Lung (tissue), 12 donors: ENCODE measurements around the gene ERC2. TPM values are rescaled to one million over a fixed set of nuclear protein-coding genes. Genes with fewer than 3 reads are reported as not detected.

Source experiments
- ATAC-seq: fragments of 200-7000 bp; cut with Tn5 transposase; one replicate; pipeline ENCODE4 v1.9.1; 2020; ENCODE audit warnings: moderate number of reproducible peaks; ENCODE audit not compliant: insufficient read depth, low FRiP score
- DNase-seq, 3 donors: peaks; one replicate each; pipeline ENCODE4 v3.0.0-alpha.2; 2013 to 2017
- H3K27ac ChIP-seq, 2 donors: one replicate each; pipeline ENCODE4 v1.5.1; 2013; ENCODE audit warnings: mild to moderate bottlenecking in 2 of 2, moderate library complexity in 2 of 2, control low read depth in 1 of 2, inconsistent platforms in 1 of 2, low read depth in 1 of 2, low read length in 1 of 2
- H3K27me3 ChIP-seq, 3 donors: one replicate each; pipeline ENCODE4 v1.5.1; 2013; ENCODE audit warnings: low read length in 2 of 3; ENCODE audit not compliant: control insufficient read depth in 3 of 3, insufficient read depth in 3 of 3
- H3K36me3 ChIP-seq, 4 donors: one replicate each; pipeline ENCODE4 v1.5.1; 2013; ENCODE audit warnings: low read length in 4 of 4, mild to moderate bottlenecking in 1 of 4, moderate library complexity in 1 of 4; ENCODE audit not compliant: control insufficient read depth in 4 of 4, insufficient read depth in 4 of 4
- H3K4me1 ChIP-seq, 5 donors: one replicate each; pipeline ENCODE4 v1.5.1; 2013; ENCODE audit warnings: low read length in 5 of 5, mild to moderate bottlenecking in 2 of 5, moderate library complexity in 1 of 5; ENCODE audit not compliant: control insufficient read depth in 5 of 5, insufficient read depth in 5 of 5
- H3K4me3 ChIP-seq: one replicate; pipeline ENCODE4 v1.5.1; 2013; ENCODE audit warnings: mild to moderate bottlenecking, control low read depth, moderate library complexity
- H3K9ac ChIP-seq, 2 donors: one replicate each; pipeline ENCODE4 v1.5.1; 2013; ENCODE audit warnings: low read length in 2 of 2, control low read depth in 1 of 2; ENCODE audit not compliant: insufficient read depth in 1 of 2
- H3K9me3 ChIP-seq, 4 donors: one replicate each; pipeline ENCODE4 v1.5.1; 2013; ENCODE audit warnings: low read length in 3 of 4, mild to moderate bottlenecking in 1 of 4, moderate library complexity in 1 of 4; ENCODE audit not compliant: control insufficient read depth in 4 of 4, insufficient read depth in 3 of 4
- WGBS, 2 donors: extraction: QIAGEN DNeasy Blood & Tissue Kit; methylation state at CpG; one replicate each; pipeline ENCODE4 v1.1.7; 2013; 5-methylcytosine and 5-hydroxymethylcytosine counted together
- polyA plus RNA-seq, 2 donors: library from polyadenylated mRNA; stranded (reverse); fragments of 200-250 nt; gene quantifications; one replicate each; pipeline ENCODE4 v1.2.1, GENCODE V29; 2013
- total RNA-seq, 2 donors: library from RNA; depleted of rRNA in 1 of 2; stranded (reverse); fragments of >200 nt in 1 of 2; gene quantifications; one replicate each; pipeline ENCODE4 v1.2.1, GENCODE V29; 2014 to 2021
- TF ChIP-seq, protein P1 (sequence below): IDR thresholded peaks from 2 replicates; pipeline ENCODE4 v1.5.1; 2012; ENCODE audit warnings: mild to moderate bottlenecking; ENCODE audit errors: control extremely low read depth, extremely low read depth
- donor health status: control.
- donor health status: control.
- donor health status: Bipolar disorder and iron deficiency.
- donor health status: healthy.
- donor health status: DM: yes; HTN: yes; CAD: no.

Gene ERC2
- total and polyA plus RNA-seq, 4 donors: 0.20 to 3.5 (median 0.97) TPM

DNA sequence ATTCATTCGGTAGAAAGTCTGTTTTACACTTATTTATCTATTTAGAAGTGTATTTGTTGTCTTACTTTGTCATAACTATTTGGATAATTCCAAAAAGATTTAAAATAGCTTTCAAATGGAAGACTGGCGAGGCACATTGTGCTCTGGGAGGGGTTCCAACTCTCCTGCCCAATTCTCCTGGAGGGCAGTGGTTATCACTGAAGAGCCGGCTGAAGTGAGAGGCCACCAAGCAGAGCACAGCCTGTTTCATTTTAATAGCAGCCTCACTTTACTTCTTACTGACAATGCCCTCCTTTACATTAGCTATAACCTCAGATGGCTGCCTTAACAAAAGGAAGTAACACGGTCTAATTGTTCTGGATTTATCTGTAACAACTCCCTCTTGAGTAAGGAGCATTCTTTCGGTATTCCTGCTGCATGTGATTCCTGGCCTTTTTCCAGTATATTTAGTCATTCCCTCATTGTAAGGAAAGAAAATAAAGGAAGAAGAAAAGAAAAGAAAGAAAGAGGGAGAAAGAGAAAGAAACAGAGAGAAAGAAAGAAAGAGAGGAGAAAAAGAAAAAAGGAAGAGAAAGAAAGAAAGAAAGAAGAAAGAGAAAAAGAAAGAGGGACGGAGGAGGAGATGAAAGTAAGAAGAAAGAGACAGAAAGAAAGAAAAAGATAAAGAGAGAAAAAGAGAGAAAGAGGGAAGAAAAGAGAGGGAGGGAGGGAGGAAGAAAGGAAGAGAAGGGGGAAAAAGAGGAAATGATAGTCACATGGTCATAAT is 641.4 kb downstream of the ERC2 start:
- no peaks in the 10 kb centered on the region for H3K36me3 ChIP-seq
- no peaks in the 10 kb centered on the region for H3K9me3 ChIP-seq
- 54 to 79% methylated on average over 6 of the region's 6 CpGs for WGBS, 2 donors
- H3K9ac ChIP-seq: no peak overlapping the region
- ATAC-seq (no peak), DNase-seq (peak in 2 of 3 donors; percentile 43 to 51)
- H3K4me1 ChIP-seq: peaks cover 0 to 21% (median 0%) of the 10 kb centered on the region in 5 donors
- no peaks in the 10 kb centered on the region for H3K27me3 ChIP-seq
- no peak overlapping the region for H3K4me3 ChIP-seq
- no peak overlapping the region for H3K27ac ChIP-seq
- TF ChIP-seq, protein P1, sequence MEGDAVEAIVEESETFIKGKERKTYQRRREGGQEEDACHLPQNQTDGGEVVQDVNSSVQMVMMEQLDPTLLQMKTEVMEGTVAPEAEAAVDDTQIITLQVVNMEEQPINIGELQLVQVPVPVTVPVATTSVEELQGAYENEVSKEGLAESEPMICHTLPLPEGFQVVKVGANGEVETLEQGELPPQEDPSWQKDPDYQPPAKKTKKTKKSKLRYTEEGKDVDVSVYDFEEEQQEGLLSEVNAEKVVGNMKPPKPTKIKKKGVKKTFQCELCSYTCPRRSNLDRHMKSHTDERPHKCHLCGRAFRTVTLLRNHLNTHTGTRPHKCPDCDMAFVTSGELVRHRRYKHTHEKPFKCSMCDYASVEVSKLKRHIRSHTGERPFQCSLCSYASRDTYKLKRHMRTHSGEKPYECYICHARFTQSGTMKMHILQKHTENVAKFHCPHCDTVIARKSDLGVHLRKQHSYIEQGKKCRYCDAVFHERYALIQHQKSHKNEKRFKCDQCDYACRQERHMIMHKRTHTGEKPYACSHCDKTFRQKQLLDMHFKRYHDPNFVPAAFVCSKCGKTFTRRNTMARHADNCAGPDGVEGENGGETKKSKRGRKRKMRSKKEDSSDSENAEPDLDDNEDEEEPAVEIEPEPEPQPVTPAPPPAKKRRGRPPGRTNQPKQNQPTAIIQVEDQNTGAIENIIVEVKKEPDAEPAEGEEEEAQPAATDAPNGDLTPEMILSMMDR: no peak

DNA sequence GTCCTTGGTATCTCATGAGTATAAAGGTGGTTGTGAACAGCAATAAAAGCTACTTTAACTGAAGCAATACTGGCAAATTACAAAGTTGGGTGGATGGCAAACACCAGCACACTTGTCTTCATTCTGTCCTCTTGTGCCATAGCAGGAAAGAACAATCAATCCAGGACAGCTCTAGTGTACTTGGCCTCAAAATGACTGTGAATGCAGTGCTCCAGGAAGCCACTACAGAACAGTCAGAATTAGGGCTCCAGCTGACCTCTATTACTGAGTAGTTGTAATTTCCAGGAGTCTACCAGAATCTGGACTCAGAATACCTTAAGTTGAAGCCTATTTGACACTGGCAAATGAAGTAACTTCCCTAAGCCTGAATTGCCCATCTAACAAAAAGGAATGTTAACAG is 642.2 kb downstream of the ERC2 start:
- Histone ChIP-seq H3K9ac (no peak overlapping the region), H3K9me3 (no peaks in the 10 kb centered on the region), H3K4me3 (no peak overlapping the region), H3K27ac (no peak overlapping the region), H3K27me3 (no peaks in the 10 kb centered on the region), H3K36me3 (no peaks in the 10 kb centered on the region), H3K4me1 (peaks cover 0 to 21% (median 0%) of the 10 kb centered on the region in 5 donors)
- no peak for DNase-seq
- TF ChIP-seq, protein P1: no peak
- ATAC-seq: no peak

DNA sequence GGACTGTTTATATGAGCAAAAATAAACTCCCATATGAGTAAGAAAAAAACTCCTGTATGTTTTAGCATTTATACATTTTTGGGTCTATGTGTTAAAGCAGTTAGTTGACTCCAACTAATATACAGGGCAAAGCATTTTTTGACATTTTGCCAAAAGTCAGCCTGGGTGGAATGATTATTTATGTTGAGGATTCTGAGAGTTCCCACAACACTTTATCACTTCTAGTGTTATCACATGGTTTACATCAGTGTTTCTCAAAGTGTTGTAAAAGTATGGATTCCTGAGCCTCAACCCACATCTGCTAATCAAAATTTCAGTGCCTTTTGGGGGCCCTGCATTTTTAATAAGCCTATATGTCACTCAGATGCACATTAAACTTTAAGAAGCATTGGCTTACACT is 643.9 kb downstream of the ERC2 start:
- Histone ChIP-seq H3K9me3 (no peaks in the 10 kb centered on the region), H3K27ac (no peak overlapping the region), H3K4me3 (no peak overlapping the region), H3K36me3 (no peaks in the 10 kb centered on the region), H3K4me1 (peaks cover 0 to 21% (median 0%) of the 10 kb centered on the region in 5 donors), H3K9ac (no peak overlapping the region), H3K27me3 (no peaks in the 10 kb centered on the region)
- DNase-seq: peak in 1 of 3 donors; percentile 34
- TF ChIP-seq, protein P1: no peak
- no peak for ATAC-seq
